H1 (cell line): ENCODE measurements around the gene ATP6V0D1. TPM values are rescaled to one million over a fixed set of nuclear protein-coding genes. Genes with fewer than 3 reads are reported as not detected.

Experiments used
- ASH2L ChIP-seq: fragments of 200-600, 300-600 bp; sonication (generic); IDR thresholded peaks from one replicate; pipeline ENCODE4 v1.7.1; 2017; ENCODE audit warnings: low read length
- BACH1 ChIP-seq: IDR thresholded peaks from 2 replicates; pipeline ENCODE4 v1.6.1; 2012; ENCODE audit warnings: low read length, improper control_type of control experiment
- BCL11A ChIP-seq, 2 experiments: IDR thresholded peaks; one replicate each; pipeline ENCODE4 v1.6.1; 2011; ENCODE audit warnings: low read depth in 2 of 2, low read length in 2 of 2, mild to moderate bottlenecking in 2 of 2
- CBX5 ChIP-seq: fragments of 300-800, 300-1000 bp; sonication (generic); IDR thresholded peaks from 2 replicates; pipeline ENCODE4 v1.7.1; 2016; ENCODE audit warnings: antibody characterized with exemption, low read length, low read depth
- CHD1 ChIP-seq: IDR thresholded peaks from 2 replicates; pipeline ENCODE4 v1.6.1; 2012; ENCODE audit warnings: low read depth, low read length, improper control_type of control experiment
- CTBP2 ChIP-seq: IDR thresholded peaks from 2 replicates; pipeline ENCODE4 v1.7.0; 2011; ENCODE audit warnings: borderline replicate concordance, mild to moderate bottlenecking, moderate library complexity, mixed read lengths, low read length; ENCODE audit not compliant: insufficient read depth, insufficient read length
- EGR1 ChIP-seq: IDR thresholded peaks from 2 replicates; pipeline ENCODE4 v1.6.1; 2011; ENCODE audit warnings: low read depth, low read length, borderline replicate concordance
- EZH2 ChIP-seq: fragments of 200-600 bp; sonication (generic); IDR thresholded peaks from 2 replicates; pipeline ENCODE4 v1.7.1; 2012; ENCODE audit warnings: low read depth, mild to moderate bottlenecking, moderate library complexity, low read length, inconsistent platforms; ENCODE audit not compliant: severe bottlenecking
- HDAC6 ChIP-seq: IDR thresholded peaks from one replicate; pipeline ENCODE4 v1.7.1; 2012; ENCODE audit warnings: low read depth, mild to moderate bottlenecking, inconsistent platforms, low read length, moderate library complexity
- JUN ChIP-seq: IDR thresholded peaks from 2 replicates; pipeline ENCODE4 v1.6.1; 2011; ENCODE audit warnings: low read depth, mild to moderate bottlenecking, improper control_type of control experiment, low read length
- MAFK ChIP-seq: IDR thresholded peaks from 2 replicates; pipeline ENCODE4 v1.6.1; 2012; ENCODE audit warnings: low read depth, mild to moderate bottlenecking, improper control_type of control experiment, low read length
- MAX ChIP-seq: IDR thresholded peaks from 2 replicates; pipeline ENCODE4 v1.6.1; 2012; ENCODE audit warnings: inconsistent platforms
- NANOG ChIP-seq: IDR thresholded peaks from 2 replicates; pipeline ENCODE4 v1.6.1; 2011; ENCODE audit warnings: low read length, low read depth, mild to moderate bottlenecking, inconsistent platforms; ENCODE audit not compliant: insufficient read depth, poor library complexity, severe bottlenecking
- POLR2AphosphoS5 ChIP-seq: IDR thresholded peaks from 2 replicates; pipeline ENCODE4 v1.6.1; 2011; ENCODE audit warnings: low read depth, low read length
- POU5F1 ChIP-seq: IDR thresholded peaks from 2 replicates; pipeline ENCODE4 v1.6.1; 2011; ENCODE audit warnings: low read depth, mild to moderate bottlenecking, low read length, moderate library complexity
- RAD21 ChIP-seq, 2 experiments: IDR thresholded peaks in 1 of 2; conservative IDR thresholded peaks in 1 of 2; 2 replicates each; pipeline ENCODE4 v1.6.1; 2011; ENCODE audit warnings: low read depth in 2 of 2, low read length in 2 of 2, improper control_type of control experiment in 1 of 2, inconsistent platforms in 1 of 2, mild to moderate bottlenecking in 1 of 2, moderate library complexity in 1 of 2
- RBBP5 ChIP-seq: IDR thresholded peaks from 2 replicates; pipeline ENCODE4 v1.7.1; 2012; ENCODE audit warnings: low read depth, mild to moderate bottlenecking, inconsistent platforms, low read length, moderate library complexity, borderline replicate concordance
- RFX5 ChIP-seq: IDR thresholded peaks from 2 replicates; pipeline ENCODE4 v1.6.1; 2011; ENCODE audit warnings: low read depth, low read length, improper control_type of control experiment, borderline replicate concordance
- RXRA ChIP-seq: IDR thresholded peaks from 2 replicates; pipeline ENCODE4 v1.6.1; 2011; ENCODE audit warnings: low read depth, mild to moderate bottlenecking, low read length, moderate library complexity; ENCODE audit not compliant: insufficient read depth
- SIRT6 ChIP-seq: IDR thresholded peaks from one replicate; pipeline ENCODE4 v1.7.1; 2012; ENCODE audit warnings: low read length, inconsistent platforms
- SP2 ChIP-seq: IDR thresholded peaks from 2 replicates; pipeline ENCODE4 v1.6.1; 2012; ENCODE audit warnings: mild to moderate bottlenecking, low read length, inconsistent platforms
- SP4 ChIP-seq: IDR thresholded peaks from 2 replicates; pipeline ENCODE4 v1.6.1; 2012; ENCODE audit warnings: low read length, inconsistent platforms
- SUZ12 ChIP-seq: fragments of 200-600 bp; sonication (generic); IDR thresholded peaks from 2 replicates; pipeline ENCODE4 v1.6.1; 2012; ENCODE audit warnings: mild to moderate bottlenecking, inconsistent platforms, low read length, moderate library complexity, mixed read lengths
- USF2 ChIP-seq: IDR thresholded peaks from 2 replicates; pipeline ENCODE4 v1.6.1; 2011; ENCODE audit warnings: low read length, improper control_type of control experiment
- polyA plus RNA-seq, 7 experiments: library from polyadenylated mRNA; depleted of rRNA in 3 of 7; stranded (reverse) in 5 of 7; unstranded in 2 of 7; fragments of >200 nt in 5 of 7; fragments of 200-250 nt in 2 of 7; gene quantifications; 1 replicate in 5 of 7; 2 replicates in 1 of 7; 4 replicates in 1 of 7; pipeline versions ENCODE4 v1.2.1 to v1.2.3, GENCODE V29; 2011 to 2013; ENCODE audit warnings: missing spikeins in 2 of 7, mixed read lengths in 2 of 7
- total RNA-seq: library from RNA; stranded (reverse); fragmentation: NEBNext Ultra II Directional; extraction: Animal tissue kit (Norgen Biotek cat#: 25700); gene quantifications from 2 replicates; pipeline ENCODE4 v1.2.1, GENCODE V29; 2021

Gene ATP6V0D1
- total and polyA plus RNA-seq, 2 of the 8 experiments (the other 6 are each of a cell fraction or from before 2014, with no cell fraction given): 47.3 to 134 TPM

GRCh38 chr16:67480833-67481560 lies at the start of gene ATP6V0D1 (continued):
- no peak for TF ChIP-seq SUZ12
- TF ChIP-seq SIRT6: no peak
- TF ChIP-seq SP2: no peak
- no peak for TF ChIP-seq HDAC6
- peak; percentile 50 for TF ChIP-seq ASH2L
- peak; percentile 80; the same call in 1 of the 2 replicates for TF ChIP-seq EGR1
- no peak for TF ChIP-seq MAFK
- TF ChIP-seq EZH2: no peak
- TF ChIP-seq RAD21 (IDR thresholded peaks at IDR 0.05 in 1 of 2, conservative IDR thresholded peaks at IDR 0.05 in 1 of 2; ENCODE audit: low read depth in 2 of 2, low read length in 2 of 2): peak; percentile 66 to 76
- peak; percentile 100 for TF ChIP-seq USF2
- no peak for TF ChIP-seq CTBP2
- TF ChIP-seq POLR2AphosphoS5: no peak
- no peak for TF ChIP-seq RXRA
- no peak for TF ChIP-seq RFX5
- no peak for TF ChIP-seq JUN
- no peak for TF ChIP-seq POU5F1
- no peak for TF ChIP-seq BCL11A (IDR thresholded peaks at IDR 0.05; ENCODE audit: low read depth in 2 of 2, low read length in 2 of 2)
- TF ChIP-seq MAX: peak; percentile 88
- TF ChIP-seq NANOG: peak; percentile 27
- peak; percentile 54; the same call in 1 of the 2 replicates for TF ChIP-seq BACH1
- 0 out of 2 replicates have a peak, but pooled peaks have one; percentile 42 for TF ChIP-seq RBBP5
- TF ChIP-seq CHD1: no peak
- TF ChIP-seq CBX5: no peak
- peak; percentile 99 for TF ChIP-seq SP4
